Glutamatergic neuron (in vitro differentiated cells): ENCODE data around the gene RPS21. TPM values are rescaled to one million over a fixed set of nuclear protein-coding genes. Genes with fewer than 3 reads are reported as not detected.

Source experiments
- DNase-seq: peaks from one replicate; pipeline ENCODE4 v3.0.0; 2022
- H3K27ac Mint-ChIP-seq: one replicate; pipeline ENCODE4 v1.8.0; 2020; ENCODE audit warnings: mild to moderate bottlenecking, mixed read lengths, inconsistent platforms; ENCODE audit not compliant: unreplicated experiment
- H3K27me3 Mint-ChIP-seq: one replicate; pipeline ENCODE4 v1.8.0; 2020; ENCODE audit warnings: mild to moderate bottlenecking, moderate library complexity, mixed read lengths, inconsistent platforms; ENCODE audit not compliant: unreplicated experiment
- H3K36me3 Mint-ChIP-seq: one replicate; pipeline ENCODE4 v1.8.0; 2020; ENCODE audit warnings: mild to moderate bottlenecking, mixed read lengths, inconsistent platforms; ENCODE audit not compliant: unreplicated experiment
- H3K4me1 Mint-ChIP-seq: one replicate; pipeline ENCODE4 v1.8.0; 2020; ENCODE audit warnings: mild to moderate bottlenecking, low read depth, mixed read lengths, inconsistent platforms; ENCODE audit not compliant: unreplicated experiment
- H3K4me3 Mint-ChIP-seq: one replicate; pipeline ENCODE4 v1.8.0; 2020; ENCODE audit warnings: mild to moderate bottlenecking, mixed read lengths, inconsistent platforms; ENCODE audit not compliant: unreplicated experiment
- H3K9me3 Mint-ChIP-seq: one replicate; pipeline ENCODE4 v1.8.0; 2020; ENCODE audit warnings: mild to moderate bottlenecking, moderate library complexity, mixed read lengths, inconsistent platforms; ENCODE audit not compliant: unreplicated experiment
- total RNA-seq: library from RNA; stranded (reverse); fragmentation: NEBNext Ultra II Directional; extraction: Animal tissue kit (Norgen Biotek cat#: 25700); gene quantifications from one replicate; pipeline ENCODE4 v1.2.1, GENCODE V29; 2021; ENCODE audit not compliant: unreplicated experiment
- TF ChIP-seq, protein P1 (sequence below): fragments of 200-600 bp; sonication (generic); IDR thresholded peaks from one replicate; pipeline ENCODE4 v1.5.0; 2021; ENCODE audit not compliant: partially characterized antibody, unreplicated experiment

RPS21 gene
- total RNA-seq, 1 donor from 2014 or later: 829 TPM

DNA sequence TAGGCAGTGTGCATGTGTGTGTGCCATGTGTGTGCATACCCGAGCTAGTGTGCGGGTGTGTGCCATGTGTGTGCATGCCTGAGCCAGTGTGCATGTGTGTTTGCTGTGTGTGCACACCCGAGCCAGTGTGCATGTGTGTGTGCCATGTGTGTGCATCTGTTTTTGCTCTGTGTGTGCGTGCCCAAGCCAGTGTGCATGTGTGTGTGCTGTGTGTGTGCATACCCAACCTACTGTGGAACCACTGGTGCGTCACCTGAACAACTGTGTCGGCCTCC lies 34.8 kb downstream of the RPS21 start:
- Mint-ChIP-seq H3K9me3 (peaks cover 6% of the 10 kb centered on the region), H3K36me3 (no peaks in the 10 kb centered on the region), H3K4me1 (no peaks in the 10 kb centered on the region), H3K4me3 (no peak overlapping the region), H3K27me3 (peaks cover 4% of the 10 kb centered on the region), H3K27ac (no peak overlapping the region)
- no peak for DNase-seq
- TF ChIP-seq, protein P1, sequence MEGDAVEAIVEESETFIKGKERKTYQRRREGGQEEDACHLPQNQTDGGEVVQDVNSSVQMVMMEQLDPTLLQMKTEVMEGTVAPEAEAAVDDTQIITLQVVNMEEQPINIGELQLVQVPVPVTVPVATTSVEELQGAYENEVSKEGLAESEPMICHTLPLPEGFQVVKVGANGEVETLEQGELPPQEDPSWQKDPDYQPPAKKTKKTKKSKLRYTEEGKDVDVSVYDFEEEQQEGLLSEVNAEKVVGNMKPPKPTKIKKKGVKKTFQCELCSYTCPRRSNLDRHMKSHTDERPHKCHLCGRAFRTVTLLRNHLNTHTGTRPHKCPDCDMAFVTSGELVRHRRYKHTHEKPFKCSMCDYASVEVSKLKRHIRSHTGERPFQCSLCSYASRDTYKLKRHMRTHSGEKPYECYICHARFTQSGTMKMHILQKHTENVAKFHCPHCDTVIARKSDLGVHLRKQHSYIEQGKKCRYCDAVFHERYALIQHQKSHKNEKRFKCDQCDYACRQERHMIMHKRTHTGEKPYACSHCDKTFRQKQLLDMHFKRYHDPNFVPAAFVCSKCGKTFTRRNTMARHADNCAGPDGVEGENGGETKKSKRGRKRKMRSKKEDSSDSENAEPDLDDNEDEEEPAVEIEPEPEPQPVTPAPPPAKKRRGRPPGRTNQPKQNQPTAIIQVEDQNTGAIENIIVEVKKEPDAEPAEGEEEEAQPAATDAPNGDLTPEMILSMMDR: no peak

DNA sequence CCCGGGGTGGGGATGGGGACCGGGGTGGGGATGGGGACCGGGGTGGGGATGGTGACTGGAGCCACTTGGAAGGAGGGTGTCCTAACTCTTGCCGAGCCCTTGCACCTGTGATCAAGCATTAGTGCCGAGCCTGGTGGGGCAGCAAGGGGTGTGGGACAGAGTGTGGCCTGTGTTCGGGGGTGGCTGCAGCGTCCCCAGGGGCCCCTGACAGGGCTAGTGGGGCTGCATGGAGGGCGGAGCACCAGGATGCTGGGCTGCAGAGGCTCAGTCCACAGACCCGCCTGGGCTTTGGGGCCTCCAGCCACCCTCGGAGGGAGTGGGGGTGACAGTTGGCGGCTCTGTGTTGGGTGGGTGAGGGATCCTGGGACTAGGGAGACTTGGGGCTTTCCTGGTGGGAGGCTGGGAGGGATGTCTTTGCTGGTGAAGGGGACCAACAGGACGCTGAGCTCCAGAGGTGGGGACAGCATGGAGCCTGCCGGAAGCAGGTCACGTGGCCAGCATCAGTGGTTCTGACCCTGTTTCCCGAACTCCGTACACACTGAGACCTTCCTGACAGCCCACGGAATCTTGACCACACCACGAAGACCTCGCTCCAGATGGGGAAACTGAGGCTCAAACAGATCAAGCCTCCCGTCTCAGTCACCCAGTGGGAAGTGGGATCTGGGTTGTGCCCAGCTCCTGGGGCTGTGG lies 35.9 kb downstream of the RPS21 start:
- TF ChIP-seq, protein P1: no peak
- no peaks in the 10 kb centered on the region for H3K4me1 Mint-ChIP-seq
- H3K36me3 Mint-ChIP-seq: no peaks in the 10 kb centered on the region
- H3K27ac Mint-ChIP-seq: no peak overlapping the region
- peaks cover 4% of the 10 kb centered on the region for H3K27me3 Mint-ChIP-seq
- DNase-seq: no peak
- H3K9me3 Mint-ChIP-seq: peaks cover 6% of the 10 kb centered on the region
- H3K4me3 Mint-ChIP-seq: no peak overlapping the region

DNA sequence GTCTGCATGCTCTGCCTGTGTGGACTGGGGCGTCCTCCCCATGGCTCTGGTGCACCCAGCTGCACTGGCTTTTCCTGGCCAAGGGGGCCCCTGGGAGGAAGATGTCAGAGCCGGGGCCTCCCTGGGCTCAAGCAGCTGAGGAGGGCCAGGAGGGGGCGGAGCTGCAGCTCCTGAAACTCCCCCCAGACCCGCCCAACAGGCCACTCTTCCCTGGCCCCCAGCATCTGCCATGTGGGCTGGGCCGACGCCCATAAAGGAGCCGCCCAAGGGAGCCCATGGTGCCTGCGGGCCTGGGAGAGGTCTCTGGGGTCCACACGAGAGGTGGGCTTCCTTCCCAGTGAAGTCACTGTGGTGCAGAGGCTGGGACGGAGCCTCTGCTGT lies 36.4 kb downstream of the RPS21 start:
- DNase-seq: no peak
- H3K4me3 Mint-ChIP-seq: no peak overlapping the region
- H3K27me3 Mint-ChIP-seq: peaks cover 4% of the 10 kb centered on the region
- no peak overlapping the region for H3K27ac Mint-ChIP-seq
- no peaks in the 10 kb centered on the region for H3K4me1 Mint-ChIP-seq
- H3K9me3 Mint-ChIP-seq: peaks cover 6% of the 10 kb centered on the region
- H3K36me3 Mint-ChIP-seq: no peaks in the 10 kb centered on the region
- TF ChIP-seq, protein P1: no peak

DNA sequence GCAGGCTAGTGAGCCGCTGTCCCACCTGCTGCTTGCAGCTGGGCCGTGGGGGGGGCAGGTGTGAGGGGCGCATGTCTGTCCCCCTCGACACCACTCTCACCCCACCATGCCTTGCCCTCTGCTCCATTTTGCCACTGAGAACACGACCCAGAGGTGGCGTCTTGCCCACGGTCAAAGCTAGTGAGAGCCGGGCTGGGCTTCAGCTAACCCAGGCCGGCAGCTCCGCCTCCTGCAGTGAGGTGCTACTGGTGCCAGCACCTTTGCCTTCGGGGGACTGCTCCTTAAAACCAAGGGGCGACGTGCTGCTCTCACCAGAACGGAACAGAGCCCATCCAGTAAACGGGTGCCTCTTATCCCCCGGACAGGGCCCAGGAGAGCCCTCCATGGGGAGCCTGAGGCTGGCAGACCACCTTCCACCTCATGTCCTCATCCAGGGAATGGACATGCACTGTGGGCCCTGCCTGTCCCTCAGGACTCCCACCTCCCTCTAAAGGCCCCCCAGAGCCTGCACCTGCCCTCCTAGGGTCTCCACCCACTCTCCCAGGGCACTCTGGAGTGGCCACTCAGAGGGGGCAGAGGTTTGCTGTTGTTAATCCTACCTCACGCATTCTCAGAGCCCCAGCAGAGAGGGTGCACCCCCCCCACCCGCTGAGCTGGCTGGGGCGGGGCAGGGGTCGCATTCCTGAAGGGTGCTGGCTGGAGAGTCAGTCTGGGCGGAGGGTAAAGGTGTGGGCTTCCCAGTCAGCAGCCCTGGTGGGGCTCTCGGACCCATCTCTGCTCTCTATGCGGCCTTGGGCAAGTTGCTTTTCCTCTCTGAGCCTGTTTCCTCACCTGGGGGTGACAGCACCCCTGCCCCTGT lies 37.6 kb downstream of the RPS21 start:
- Mint-ChIP-seq H3K4me1 (peaks cover 3% of the 10 kb centered on the region), H3K27ac (no peak overlapping the region), H3K9me3 (peaks cover 7% of the 10 kb centered on the region), H3K27me3 (peaks cover 4% of the 10 kb centered on the region), H3K36me3 (no peaks in the 10 kb centered on the region), H3K4me3 (no peak overlapping the region)
- TF ChIP-seq, protein P1: no peak
- no peak for DNase-seq
